ENCODE measurements around the gene LDLRAD4.

LDLRAD4 gene

DNA sequence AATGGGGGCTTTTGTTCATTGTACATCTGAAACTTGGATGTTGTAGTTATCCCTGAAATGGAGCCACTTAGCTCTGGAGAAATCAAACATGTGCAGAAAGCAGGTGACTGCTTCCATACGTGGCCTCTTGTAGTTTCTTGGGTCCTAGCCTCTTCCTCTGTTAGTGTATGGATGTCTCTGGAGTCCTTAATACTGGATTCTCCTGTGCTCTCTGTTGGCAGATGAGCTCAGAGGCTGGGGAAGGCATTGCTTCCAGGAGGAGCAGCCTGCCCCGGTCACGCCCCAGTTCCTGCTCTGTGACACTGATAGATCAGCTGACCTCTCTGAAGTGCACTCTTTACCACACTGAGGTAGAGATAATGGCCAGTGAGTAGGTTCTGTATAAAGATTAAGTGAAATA is 176.2 kb downstream of the LDLRAD4 start:
- peak; percentile 30 for DNase-seq

DNA sequence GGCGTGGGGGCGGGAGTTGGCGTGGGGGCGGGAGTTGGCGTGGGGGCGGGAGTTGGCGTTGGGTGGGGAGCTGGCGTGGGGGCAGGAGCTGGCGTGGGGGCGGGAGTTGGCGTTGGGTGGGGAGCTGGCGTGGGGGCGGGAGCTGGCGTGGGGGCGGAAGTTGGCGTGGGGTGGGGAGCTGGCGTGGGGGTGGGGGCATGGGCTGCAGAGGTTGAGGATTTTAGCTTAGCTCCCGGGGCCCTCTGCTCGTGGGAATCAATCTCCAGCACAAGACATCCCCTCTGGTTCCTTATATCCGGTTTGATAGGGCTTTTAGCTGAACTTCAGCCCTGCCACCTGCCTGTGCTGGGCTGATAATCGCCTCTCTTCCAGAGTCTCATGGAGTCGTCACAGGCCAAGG is 177.0 kb downstream of the LDLRAD4 start:
- DNase-seq = no peak

DNA sequence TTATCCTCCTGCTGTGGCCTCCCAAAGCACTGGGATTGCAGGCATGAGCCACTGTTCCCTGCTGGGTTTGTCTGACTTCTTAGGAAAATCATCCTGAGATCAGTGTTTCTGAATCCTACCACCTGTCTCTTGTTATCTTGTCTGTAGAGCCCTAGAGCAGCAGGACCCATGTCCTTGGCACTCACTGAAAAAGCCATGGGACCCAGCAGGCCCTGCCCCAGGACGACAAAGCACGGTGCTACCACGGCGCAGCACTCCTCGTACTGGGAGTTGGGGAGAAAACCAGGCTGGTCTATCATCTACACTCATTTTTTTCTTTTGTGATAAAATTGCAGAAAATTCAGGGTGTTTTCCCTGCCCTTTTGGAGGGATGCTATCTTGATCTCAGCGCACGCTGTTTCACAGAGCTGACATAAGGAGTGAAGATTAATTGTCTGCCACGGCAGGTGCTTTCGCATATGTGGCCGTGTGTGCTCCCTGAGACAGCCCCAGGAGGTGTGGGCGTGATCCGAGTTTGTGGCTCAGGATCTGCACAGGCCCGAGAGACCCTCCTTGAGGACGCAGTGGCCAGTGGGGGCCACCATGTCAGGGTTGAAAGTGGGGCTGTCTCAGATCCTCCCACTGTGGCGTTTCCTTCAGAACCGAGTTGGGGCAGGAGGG is 179.1 kb downstream of the LDLRAD4 start:
- DNase-seq = peak; percentile 21

DNA sequence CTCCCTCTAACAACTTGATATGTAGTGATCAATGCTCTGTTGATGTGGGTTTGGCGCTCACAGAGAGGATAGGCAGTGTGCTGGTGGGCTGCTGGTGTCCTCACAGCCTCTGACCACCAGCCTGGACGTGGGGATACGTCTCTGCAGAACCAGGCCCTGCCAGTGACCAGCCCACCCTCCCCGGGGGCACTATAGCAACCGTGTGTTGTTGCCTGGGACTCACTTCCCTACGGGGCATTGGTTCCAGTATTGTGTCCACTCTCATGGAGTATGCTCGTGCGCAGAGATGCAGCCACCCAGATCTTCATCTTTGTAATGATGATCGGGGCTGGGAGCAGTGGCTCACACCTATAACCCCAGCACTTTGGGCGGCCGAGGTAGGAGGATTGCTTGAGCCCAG is 180.1 kb downstream of the LDLRAD4 start:
- no peak for DNase-seq

DNA sequence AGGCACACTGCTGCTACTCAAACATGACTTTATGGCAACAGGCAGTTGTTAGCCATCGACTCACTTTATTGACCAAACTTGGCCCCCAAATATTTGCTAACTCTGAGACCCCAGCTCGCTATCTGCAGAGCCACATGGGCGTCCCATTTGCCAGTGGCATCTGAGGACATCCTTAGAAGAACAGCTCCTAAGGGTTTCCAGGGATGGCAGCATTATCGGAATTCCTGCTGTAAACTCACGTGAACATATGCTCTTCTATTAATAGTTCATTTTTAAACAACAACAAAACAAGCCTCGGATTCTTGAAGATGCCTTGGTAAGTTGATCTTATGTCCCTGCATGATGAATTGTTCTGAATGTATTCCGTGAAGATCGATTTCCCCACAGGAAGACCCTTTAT is 181.0 kb downstream of the LDLRAD4 start:
- DNase-seq = no peak

DNA sequence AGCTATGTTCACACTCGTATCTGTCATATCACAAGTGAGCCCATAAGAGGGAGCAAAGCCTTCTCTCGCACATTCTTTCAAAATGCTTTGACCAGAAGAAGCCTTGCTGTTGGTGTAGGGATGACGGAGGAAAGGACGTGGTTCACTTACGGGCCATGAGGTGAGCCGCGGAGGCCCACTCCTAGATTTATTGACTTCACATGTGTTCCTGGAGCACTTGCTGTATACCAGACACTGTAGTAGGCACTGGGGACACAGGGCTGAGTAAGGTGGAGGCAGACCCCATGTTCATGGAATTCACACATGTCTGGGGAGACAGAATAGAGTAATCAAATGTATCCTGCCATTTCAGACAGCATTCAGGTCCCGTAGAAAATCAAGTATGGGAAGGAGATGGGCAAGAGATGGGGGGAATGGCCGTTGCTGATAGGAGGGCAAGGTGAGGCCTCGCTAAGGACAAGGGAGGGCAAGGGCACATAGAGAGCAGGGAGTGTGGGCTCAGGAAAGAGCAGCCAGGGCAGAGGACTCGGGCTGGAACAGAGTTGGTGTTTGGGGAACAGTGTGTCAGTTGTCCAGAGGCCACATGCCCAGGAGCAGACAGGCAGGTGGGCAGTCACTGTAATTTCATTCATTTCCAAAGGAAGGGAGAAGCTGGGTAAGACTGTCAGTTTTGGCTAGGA is 182.2 kb downstream of the LDLRAD4 start:
- DNase-seq = no peak

DNA sequence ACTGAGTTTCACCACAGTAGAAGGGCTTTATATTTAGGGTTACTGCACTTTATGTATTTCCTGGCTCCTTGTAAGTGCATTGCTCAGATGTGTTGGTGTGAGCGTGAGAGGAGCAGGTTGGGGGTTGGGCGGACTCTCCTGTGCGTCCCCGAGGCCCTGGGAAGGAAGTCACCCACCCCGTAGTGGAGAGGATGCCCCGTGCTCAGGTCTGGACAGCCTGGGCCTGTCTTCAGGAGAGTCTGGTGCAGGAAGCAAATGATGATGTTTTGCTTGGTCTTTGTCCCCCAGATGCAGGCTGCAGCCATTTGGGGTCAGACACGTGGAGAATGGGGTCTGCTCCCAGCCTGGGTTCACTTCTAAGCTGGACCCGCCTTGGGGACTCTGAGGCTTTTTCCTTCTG is 182.8 kb downstream of the LDLRAD4 start:
- no peak for DNase-seq

DNA sequence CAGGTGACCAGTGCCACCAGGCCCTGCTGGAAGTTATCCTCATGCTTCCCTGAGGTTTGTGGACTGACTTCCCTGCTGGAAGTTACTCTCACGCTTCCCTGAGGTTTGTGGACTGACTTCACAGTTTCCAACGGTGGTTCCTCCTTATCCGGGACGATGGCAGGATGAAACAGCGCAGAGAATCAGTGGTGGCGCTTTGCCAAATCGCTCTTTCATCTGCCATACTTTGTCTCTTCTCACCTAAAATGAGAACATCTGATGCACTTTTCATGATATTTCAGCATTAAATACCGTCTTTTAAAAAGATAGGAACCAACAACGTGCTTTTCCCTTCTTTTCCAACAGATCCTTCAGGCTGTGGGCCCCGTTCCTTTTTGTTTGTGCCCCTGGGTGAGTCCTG is 183.3 kb downstream of the LDLRAD4 start:
- DNase-seq = no peak

DNA sequence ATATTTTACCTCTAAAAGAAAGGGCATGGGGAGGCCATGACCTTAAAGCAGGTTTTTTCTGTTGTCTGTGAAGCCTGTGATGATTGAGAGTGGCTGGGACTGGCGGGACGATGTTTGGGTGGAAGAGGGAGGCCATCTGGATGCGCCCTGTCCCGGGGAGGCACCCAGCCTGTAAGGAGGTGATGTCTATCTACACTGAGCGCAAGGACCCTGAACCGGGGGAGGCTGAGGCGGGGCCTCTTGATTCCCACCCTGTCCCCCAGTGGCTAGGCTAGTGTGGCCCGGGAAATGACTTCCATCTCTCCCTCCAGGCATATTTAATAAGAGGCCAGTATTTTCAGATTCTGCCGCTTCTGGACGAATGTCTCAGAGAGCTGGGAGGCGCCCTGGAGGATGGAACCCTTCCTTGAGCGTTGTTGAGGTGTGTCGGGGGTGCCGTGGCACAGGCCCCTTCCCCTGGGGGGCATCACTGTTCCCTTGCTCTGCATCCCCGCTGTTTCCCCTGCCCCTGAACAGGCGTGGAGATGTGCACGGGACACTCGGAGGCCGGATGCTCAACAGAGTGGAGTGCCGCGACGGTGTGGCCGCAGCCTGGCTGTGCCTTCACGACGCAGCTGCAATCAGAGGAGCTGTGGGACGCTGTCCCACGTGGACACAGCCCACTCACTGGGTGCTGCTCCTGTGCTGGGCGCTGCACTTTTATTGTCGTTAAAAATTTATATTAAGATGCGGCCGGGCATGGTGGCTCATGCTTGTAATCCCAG is 185.4 kb downstream of the LDLRAD4 start:
- no peak for DNase-seq

DNA sequence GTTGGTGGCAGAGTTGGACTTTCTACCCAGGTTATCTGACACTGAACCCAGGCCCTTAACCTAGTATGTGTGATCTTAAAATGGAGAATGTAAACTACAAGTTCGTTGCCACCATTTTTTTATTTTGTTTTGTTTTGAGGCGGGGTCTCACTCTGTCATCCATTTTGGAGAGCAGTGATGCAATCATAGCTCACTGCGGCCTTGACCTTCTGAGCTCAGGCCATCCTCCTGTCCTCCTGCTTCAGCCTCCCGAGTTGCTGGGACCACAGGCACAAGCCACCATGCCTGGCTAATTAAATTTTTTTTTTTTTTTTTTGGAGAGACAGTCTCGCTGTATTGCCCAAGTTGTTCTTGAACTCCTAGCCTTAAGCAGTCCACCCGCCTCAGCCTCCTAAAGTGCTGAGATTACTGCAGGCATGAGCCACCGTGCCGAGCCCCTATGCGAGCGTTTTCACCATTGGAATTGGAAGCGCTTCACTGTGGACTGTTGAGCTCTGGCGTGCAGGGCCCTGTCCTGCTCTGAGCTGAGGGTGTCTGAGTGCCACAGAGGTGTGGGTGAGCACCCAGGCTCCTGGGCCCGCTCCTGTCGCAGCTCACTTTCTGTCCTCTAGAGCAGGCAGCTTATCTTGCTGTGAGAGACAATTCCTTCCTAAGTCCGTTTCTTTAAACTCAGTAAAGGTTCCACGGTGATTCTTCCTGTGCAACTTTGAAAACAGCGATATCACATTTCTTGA is 186.9 kb downstream of the LDLRAD4 start:
- DNase-seq = no peak

DNA sequence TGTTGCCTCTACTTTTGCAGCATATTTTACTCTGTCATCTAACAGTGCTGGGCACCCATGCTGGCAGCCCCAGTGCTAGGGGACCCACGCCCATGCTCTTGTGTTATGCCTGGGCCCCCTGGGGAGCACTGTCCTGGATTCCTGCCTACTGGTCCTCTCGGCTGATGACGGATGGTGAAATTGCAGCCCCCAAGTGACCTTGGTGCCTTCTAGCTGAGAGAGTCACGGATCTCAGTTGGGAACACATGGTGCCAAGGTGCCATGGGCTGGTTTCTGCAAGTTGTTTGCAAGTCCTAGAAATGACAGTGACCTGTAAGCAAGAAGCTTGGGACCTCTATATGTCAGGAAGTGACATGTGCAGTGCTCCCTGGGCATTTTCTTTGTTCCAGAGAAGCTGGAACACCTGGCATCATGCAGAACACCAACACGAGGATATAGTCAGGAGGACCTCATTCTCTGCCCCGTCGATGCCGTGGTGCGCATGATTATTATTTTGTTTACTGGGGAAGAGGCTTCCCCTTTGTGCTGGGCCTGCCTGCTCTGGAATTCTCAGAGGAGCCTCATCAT is 187.6 kb downstream of the LDLRAD4 start:
- DNase-seq = no peak

DNA sequence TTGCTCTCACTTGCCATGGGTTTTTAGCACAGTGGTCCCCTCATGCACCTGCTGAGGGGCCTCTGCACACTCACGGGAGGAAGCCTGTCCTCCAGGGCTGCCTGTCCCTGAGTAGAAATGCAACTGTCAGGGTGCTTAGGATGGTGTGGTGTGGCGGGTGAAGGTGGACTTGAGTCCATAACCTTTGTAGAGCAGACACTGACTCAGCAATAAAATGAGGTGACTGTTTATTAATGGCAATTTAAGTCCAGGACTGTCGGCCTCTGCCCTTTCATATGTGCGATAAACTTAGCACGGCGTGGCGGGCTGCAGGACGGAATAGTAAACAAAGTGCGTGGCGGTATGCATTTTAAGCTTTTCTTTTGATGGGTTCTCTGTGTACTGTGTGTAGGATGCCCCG is 188.2 kb downstream of the LDLRAD4 start:
- no peak for DNase-seq

DNA sequence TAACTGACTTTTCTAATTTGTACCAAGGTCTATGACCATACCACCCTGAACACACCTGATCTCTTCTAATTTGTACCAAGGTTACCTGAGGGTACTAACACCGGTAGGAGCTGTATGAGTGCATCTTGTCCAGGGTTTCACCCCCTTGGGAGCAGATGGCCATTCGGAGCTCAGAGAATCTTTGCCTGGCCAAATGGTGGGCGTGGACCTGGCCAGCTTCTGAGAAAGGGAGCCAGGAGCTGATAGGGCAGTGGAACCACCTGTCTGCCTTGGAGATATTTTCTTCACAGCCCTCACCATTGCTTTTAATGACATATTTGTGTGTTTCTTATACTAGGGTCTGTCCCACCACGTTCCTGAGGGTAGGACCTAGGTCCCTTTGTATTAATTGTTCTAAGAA is 188.9 kb downstream of the LDLRAD4 start:
- DNase-seq = no peak

DNA sequence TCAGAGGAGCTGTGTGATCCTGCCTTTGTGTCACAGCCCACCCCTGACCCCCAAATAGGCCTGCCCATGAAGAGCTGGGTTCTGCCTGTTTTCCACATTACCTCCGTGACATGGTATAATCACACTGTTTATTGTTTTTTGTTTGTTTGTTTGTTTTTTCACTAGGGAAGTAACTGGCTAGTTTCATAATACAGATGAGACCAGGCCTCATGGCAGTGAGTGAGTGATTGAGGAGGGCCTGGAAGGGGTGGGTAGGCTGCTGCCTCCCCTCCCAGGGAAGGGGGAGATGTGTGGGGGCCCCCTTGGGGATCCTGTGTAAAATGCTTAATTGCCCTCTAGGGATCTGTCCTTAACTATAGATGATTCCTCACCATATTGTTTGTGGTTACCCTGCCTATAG is 190.5 kb downstream of the LDLRAD4 start:
- no peak for DNase-seq

DNA sequence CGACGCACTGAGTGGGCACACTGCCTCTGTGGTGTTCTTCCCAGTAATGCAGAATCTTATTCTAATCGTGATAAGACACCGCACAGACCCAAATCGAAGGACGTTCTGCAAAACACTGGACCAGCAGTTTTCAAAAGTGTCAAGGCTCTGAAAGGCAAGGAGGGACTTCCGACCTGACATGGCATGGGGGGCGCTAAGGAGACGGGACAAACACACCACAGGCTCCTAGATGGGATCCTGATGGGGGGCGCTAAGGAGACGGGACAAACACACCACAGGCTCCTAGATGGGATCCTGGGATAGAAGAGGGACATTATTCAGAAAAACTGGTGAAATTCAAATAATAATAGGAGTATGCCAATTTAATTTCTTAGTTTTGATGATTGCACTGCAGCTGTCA is 191.4 kb downstream of the LDLRAD4 start:
- no peak for DNase-seq

DNA sequence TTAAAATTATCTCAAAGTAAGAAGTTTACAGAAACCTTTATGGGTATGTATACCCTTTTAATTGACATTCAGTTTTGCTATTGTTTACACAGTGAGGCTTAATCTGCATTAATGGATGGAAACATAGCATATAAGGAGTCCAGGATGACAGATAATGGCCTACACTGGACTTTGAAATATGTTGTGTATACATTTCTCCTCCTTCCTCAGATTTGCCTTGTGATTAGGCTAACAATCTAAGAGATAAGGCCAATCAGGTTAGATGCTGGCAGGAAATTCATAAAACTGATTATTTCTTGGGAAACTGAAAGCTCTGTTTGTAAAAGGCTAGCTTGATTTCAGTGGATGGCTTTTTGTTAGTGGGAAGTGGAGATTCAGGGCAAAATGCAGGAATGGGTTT is 191.9 kb downstream of the LDLRAD4 start:
- DNase-seq = no peak

DNA sequence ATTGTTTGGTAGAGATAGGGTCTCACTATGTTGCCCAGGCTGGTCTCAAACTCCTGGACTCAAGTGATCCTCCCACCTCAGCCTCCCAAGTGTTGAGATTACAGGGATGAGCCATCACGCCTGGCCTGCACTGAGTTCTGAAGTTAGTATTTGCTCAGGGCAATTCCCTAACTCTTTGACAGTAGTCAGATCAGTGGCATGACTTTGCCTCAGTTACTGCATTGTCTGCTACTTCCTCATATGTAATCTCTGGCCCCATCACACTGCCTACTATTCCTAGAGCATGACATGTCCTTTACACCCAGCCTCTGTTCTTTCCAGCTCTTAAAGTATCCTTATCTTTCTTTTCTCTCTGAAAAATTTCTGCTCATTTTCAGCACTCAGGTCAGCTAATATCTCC is 193.5 kb downstream of the LDLRAD4 start:
- no peak for DNase-seq

DNA sequence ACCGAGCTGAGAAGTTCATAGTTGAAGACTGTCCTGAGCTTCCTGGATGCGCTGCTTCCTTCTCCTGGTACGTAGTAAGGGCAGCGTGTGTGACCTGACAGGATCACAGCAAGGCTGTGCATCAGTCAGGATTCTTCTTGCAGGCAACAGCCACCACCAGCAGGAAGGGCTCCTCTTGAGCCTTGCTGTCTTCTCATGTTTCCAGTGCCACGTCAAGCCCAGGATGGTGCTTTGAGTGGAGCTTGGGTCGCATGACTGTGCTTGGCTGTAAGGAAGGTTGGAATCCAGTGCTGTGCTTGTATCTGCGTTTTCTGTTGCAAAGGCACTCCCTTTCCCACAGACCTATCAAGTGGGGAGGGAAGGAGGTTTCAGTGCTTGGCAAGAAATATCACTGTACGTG is 194.3 kb downstream of the LDLRAD4 start:
- DNase-seq = no peak

DNA sequence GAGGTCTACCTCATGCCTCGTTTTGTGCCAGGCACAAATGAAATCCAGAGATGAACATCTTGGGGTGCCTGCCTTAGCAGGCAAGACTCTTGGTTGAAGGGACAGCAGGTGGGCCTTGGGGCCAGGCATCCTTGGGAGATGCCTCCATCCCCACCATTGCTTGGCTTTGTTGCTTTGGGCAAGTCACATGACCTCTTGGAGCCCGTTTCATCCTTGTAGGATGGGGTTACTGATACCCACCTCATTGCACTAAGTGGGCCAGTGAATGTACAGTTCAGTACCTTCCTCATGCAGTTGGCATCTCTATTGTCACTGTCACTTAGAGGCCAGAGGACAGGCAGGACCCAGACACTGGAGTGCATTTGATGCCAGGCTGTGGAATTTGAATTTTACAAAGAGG is 195.5 kb downstream of the LDLRAD4 start:
- no peak for DNase-seq

DNA sequence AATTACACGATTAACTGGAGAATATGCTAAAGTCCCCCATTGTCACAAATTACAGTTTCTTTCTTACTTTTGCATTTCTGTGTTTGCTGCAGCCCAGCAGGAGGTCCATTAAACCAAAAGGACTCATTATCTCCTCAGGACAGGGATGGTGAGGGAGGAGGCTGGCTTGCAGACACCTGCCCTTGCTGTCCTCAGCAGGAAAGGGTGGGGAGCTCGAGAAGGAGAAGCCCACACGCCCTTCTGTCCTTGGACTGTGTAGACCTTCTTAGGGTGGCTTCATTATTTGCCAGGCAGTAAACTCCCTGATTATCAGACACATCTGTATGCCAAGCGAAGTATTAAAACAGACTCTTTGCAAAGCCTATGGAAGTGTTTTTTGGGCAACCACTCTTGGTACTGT is 196.0 kb downstream of the LDLRAD4 start:
- no peak for DNase-seq

DNA sequence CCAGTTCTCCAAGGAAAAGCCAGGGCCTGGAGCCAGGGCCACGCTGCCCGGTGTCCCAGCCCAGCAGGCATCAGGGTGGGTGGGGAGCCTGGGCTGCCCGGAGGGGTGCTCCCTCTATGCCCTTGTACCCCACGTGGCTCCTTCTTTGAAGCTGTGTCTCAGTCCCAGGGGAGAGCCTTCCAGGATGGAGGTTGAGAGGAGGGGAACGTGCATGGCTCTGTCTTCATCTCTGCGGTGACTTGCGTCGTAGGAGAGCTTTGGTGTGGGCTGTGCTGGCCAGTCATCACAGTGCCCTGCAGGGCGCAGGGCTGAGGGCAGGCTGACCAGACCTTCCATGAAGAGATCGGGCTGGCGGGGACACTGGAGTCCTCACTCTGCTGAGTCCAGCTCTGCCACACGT is 197.2 kb downstream of the LDLRAD4 start:
- DNase-seq = no peak

DNA sequence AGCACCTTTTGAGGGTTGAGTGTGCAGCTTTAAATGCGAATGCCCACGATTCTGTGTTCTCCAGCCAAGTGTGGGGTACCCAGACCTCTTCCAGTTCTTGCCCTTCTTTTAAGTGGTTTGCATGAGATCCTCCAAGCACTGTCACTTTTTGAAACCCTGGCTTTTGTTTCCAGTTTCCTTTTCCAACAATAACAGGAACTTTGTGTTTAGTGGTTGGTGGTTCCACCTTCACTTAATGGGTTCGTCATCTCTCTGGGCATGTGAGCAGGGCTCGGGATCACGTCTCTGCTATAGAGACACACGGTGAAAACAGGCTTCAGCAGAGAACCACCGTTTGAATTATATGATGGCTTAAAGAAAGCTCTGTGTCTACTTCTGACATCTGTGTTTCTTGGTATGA is 197.6 kb downstream of the LDLRAD4 start:
- no peak for DNase-seq

DNA sequence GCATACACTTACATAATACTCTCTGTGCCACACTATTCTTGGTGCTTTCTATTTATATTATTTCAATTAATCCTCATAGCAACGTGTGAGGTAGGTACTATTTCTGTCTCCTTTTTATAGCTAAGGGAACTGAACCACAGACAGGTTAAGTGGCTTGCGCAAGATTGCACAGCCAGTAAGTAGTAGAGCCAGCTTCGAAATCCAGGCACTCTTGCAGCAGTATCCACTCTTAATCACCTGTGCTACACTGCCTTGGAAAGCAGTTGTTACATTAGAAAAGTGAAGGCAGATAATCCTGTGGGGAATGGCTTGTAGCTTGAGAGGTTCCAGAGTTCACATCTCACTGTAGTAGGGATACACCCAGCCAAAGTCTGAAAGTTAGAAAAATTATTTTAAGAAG is 198.3 kb downstream of the LDLRAD4 start:
- DNase-seq = no peak
